HCT116 (cell line): ENCODE results near the gene MAP3K20. TPM values are rescaled to one million over a fixed set of nuclear protein-coding genes. Genes with fewer than 3 reads are reported as not detected.

Experiments
- ATAC-seq: fragments of 200-7000 bp; cut with Tn5 transposase; 2 replicates; pipeline ENCODE4 v1.9.1; 2020; ENCODE audit warnings: mild to moderate bottlenecking, moderate library complexity
- BruUV-seq: library from RNA; stranded (reverse); fragments of 400-500 nt; replicated peaks from 2 replicates; lab custom pipeline; 2021; lab: Mats Ljungman, UMichigan
- CTCF ChIA-PET: fragments of 300-600 bp; sonication (Branson Sonifier 250); formaldehyde crosslinking; loops from one replicate; lab custom pipeline; 2021; ENCODE audit warnings: antibody characterized with exemption; lab: Charles Lee
- POLR2A ChIA-PET: fragments of 300-600, 350-600 bp; sonication (Branson Sonifier 250); formaldehyde crosslinking; loops from one replicate; lab custom pipeline; 2021; ENCODE audit warnings: antibody characterized with exemption; lab: Charles Lee
- RAD21 ChIA-PET, 2 experiments: fragments of 300-600 bp; sonication (Branson Sonifier 250); formaldehyde crosslinking; loops; one replicate each; lab custom pipeline; 2023; ENCODE audit warnings: low total read pairs in 2 of 2; ENCODE audit not compliant: uncharacterized antibody in 2 of 2, unreplicated experiment in 2 of 2, low non-redundant PET in 1 of 2; lab: Charles Lee
- DNase-seq: peaks from one replicate; pipeline ENCODE4 v3.0.0-alpha.2; 2010; ENCODE audit warnings: low read depth, low spot score
- H2AFZ ChIP-seq: fragments of 200-600 bp; shearing (Covaris generic), sonication (generic); 2 replicates; pipeline ENCODE4 v1.6.1; 2017; ENCODE audit warnings: low read depth, mixed run types, mixed read lengths, antibody characterized with exemption, low read length; ENCODE audit not compliant: poor library complexity, severe bottlenecking
- H3K27ac ChIP-seq: 2 replicates; pipeline ENCODE4 v1.5.1; 2012; ENCODE audit warnings: low read depth, low read length
- H3K27me3 ChIP-seq: fragments of 200-600 bp; sonication (generic); 2 replicates; pipeline ENCODE4 v1.6.1; 2016; ENCODE audit warnings: mixed run types, low read length, mixed read lengths; ENCODE audit not compliant: insufficient read depth
- H3K36me3 ChIP-seq, 2 experiments: fragments of 200-500 bp in 1 of 2; fragments of 200-600 bp in 1 of 2; sonication (Bioruptor generic) in 1 of 2; sonication (generic) in 1 of 2; 2 replicates each; pipeline versions ENCODE4 v1.5.1 to v1.6.1; 2014 to 2016; ENCODE audit warnings: low read length in 2 of 2, inconsistent platforms in 1 of 2, mixed read lengths in 1 of 2, mixed run types in 1 of 2; ENCODE audit not compliant: insufficient read depth in 2 of 2, control insufficient read depth in 1 of 2
- H3K4me1 ChIP-seq, 2 experiments: fragments of 200-600 bp in 1 of 2; sonication (generic) in 1 of 2; 2 replicates each; pipeline versions ENCODE4 v1.5.1 to v1.6.1; 2012 to 2017; ENCODE audit warnings: low read length in 2 of 2, inconsistent platforms in 1 of 2, mild to moderate bottlenecking in 1 of 2, mixed read lengths in 1 of 2, mixed run types in 1 of 2, moderate library complexity in 1 of 2; ENCODE audit not compliant: insufficient read depth in 2 of 2, control insufficient read depth in 1 of 2
- H3K4me2 ChIP-seq: fragments of 200-600 bp; sonication (generic); 2 replicates; pipeline ENCODE4 v1.6.1; 2017; ENCODE audit warnings: mixed run types, low read length, mixed read lengths
- H3K4me3 ChIP-seq, 2 experiments: fragments of 200-600 bp in 1 of 2; sonication (generic) in 1 of 2; replicated peaks in 1 of 2; 2 replicates each; pipeline ENCODE4 v1.5.1; 2011 to 2016; ENCODE audit warnings: low read length in 2 of 2, control low read depth in 1 of 2, low read depth in 1 of 2, mild to moderate bottlenecking in 1 of 2, mixed read lengths in 1 of 2, mixed run types in 1 of 2
- H3K79me2 ChIP-seq: fragments of 200-600 bp; sonication (generic); 2 replicates; pipeline ENCODE4 v1.6.1; 2017; ENCODE audit warnings: mild to moderate bottlenecking, mixed run types, low read length, moderate library complexity, mixed read lengths; ENCODE audit not compliant: insufficient read depth
- H3K9ac ChIP-seq: fragments of 200-600 bp; sonication (generic); 2 replicates; pipeline ENCODE4 v1.6.1; 2016; ENCODE audit warnings: low read length, mixed read lengths
- H3K9me2 ChIP-seq: fragments of 200-600 bp; sonication (generic), shearing (Covaris generic); 2 replicates; pipeline ENCODE4 v1.6.1; 2017; ENCODE audit warnings: mixed run types, mild to moderate bottlenecking, moderate library complexity; ENCODE audit not compliant: insufficient read depth
- H3K9me3 ChIP-seq, 2 experiments: fragments of 200-500 bp in 1 of 2; fragments of 200-600 bp in 1 of 2; sonication (Bioruptor generic) in 1 of 2; sonication (generic) in 1 of 2; 2 replicates each; pipeline ENCODE4 v1.6.1; 2014 to 2017; ENCODE audit warnings: low read length in 2 of 2, mixed read lengths in 2 of 2, inconsistent platforms in 1 of 2, low read depth in 1 of 2, mild to moderate bottlenecking in 1 of 2, mixed run types in 1 of 2, moderate library complexity in 1 of 2; ENCODE audit not compliant: control insufficient read depth in 1 of 2, insufficient read depth in 1 of 2
- H4K20me1 ChIP-seq: fragments of 200-600 bp; sonication (generic), shearing (Covaris generic); 2 replicates; pipeline ENCODE4 v1.6.1; 2017; ENCODE audit warnings: mixed run types, mild to moderate bottlenecking, moderate library complexity; ENCODE audit not compliant: insufficient read depth
- CBX3 ChIP-seq: IDR thresholded peaks from 2 replicates; pipeline ENCODE4 v1.6.1; 2012; ENCODE audit warnings: low read depth
- EGR1 ChIP-seq: IDR thresholded peaks from 2 replicates; pipeline ENCODE4 v1.6.1; 2012; ENCODE audit warnings: low read depth
- ELF1 ChIP-seq: IDR thresholded peaks from 2 replicates; pipeline ENCODE4 v1.6.1; 2012; ENCODE audit warnings: low read depth, borderline replicate concordance
- EZH2 ChIP-seq: fragments of 200-600 bp; sonication (generic); IDR thresholded peaks from 2 replicates; pipeline ENCODE4 v1.6.1; 2017; ENCODE audit warnings: antibody characterized with exemption, mixed run types
- FOSL1 ChIP-seq: IDR thresholded peaks from 2 replicates; pipeline ENCODE4 v1.6.1; 2012; ENCODE audit warnings: low read depth
- JUND ChIP-seq: IDR thresholded peaks from 2 replicates; pipeline ENCODE4 v1.6.1; 2012
- POLR2A ChIP-seq: IDR thresholded peaks from 2 replicates; pipeline ENCODE4 v1.7.0; 2011; ENCODE audit warnings: borderline replicate concordance; ENCODE audit not compliant: insufficient read depth, insufficient read length; ENCODE audit errors: extremely low read depth
- POLR2AphosphoS5 ChIP-seq: IDR thresholded peaks from 2 replicates; pipeline ENCODE4 v1.6.1; 2011; ENCODE audit warnings: mild to moderate bottlenecking, low read depth, low read length, moderate library complexity
- RAD21 ChIP-seq: IDR thresholded peaks from 2 replicates; pipeline ENCODE4 v1.6.1; 2012; ENCODE audit warnings: low read depth, mild to moderate bottlenecking
- SP1 ChIP-seq: IDR thresholded peaks from 2 replicates; pipeline ENCODE4 v1.6.1; 2012; ENCODE audit warnings: low read depth
- TCF7L2 ChIP-seq: IDR thresholded peaks from 2 replicates; pipeline ENCODE4 v1.7.0; 2011; ENCODE audit warnings: borderline replicate concordance, inconsistent platforms; ENCODE audit not compliant: insufficient read depth, insufficient read length; ENCODE audit errors: extremely low read depth
- intact Hi-C: fragments of 100-400 bp; cut with micrococcal nuclease; formaldehyde crosslinking; loops from 2 replicates; pipeline ENCODE4 v1.10.0; 2022
- total RNA-seq: library from RNA; stranded (reverse); gene quantifications from one replicate; pipeline ENCODE4 v1.2.1, GENCODE V29; 2021; ENCODE audit not compliant: unreplicated experiment
- TF ChIP-seq, protein P1 (sequence below): IDR thresholded peaks from 2 replicates; pipeline ENCODE4 v1.6.1; 2011; ENCODE audit warnings: mild to moderate bottlenecking, low read length, moderate library complexity; ENCODE audit not compliant: insufficient replicate concordance; ENCODE audit errors: extremely low read depth
- TF ChIP-seq, protein P2 (sequence below): IDR thresholded peaks from 2 replicates; pipeline ENCODE4 v1.6.1; 2012
- TF ChIP-seq, protein P3 (sequence below), 3 experiments: fragments of 200-600 bp in 1 of 3; sonication (generic) in 1 of 3; IDR thresholded peaks in 2 of 3; conservative IDR thresholded peaks in 1 of 3; 2 replicates each; pipeline ENCODE4 v1.5.1; 2012 to 2017; ENCODE audit warnings: low read depth in 2 of 3, low read length in 2 of 3, antibody characterized with exemption in 1 of 3, borderline replicate concordance in 1 of 3, control low read depth in 1 of 3, mild to moderate bottlenecking in 1 of 3, mixed read lengths in 1 of 3, mixed run types in 1 of 3, moderate library complexity in 1 of 3; ENCODE audit not compliant: insufficient read depth in 1 of 3

The MAP3K20 gene
- total RNA-seq, 1 experiment from 2014 or later: 40.0 TPM

DNA sequence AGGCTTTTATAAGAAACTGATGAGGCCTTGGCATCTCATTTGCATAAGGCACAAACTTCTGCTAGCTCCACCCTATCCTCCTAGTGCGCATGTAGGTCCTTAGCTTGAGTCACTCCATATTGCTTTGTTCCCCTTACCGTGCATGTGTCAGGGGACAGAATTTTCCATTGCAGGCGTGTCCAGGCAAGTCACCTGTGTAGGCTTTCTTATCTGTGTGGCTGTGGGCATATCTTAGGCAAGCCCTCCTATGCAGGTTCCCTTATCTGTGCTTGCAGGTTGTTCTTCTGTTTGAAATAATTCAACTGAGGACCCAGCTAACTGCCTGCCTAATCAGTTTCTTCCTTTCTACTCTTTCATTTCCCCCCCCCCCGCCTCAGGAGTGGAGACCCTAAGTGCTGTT lies 215.8 kb downstream of the MAP3K20 start:
- ATAC-seq (no peak), DNase-seq (no peak)
- no peak overlapping the region for H3K4me3 ChIP-seq
- intact Hi-C loops: no loop called here
- CTCF ChIA-PET: no interaction called here
- H4K20me1 ChIP-seq: no peaks in the 10 kb centered on the region
- H2AFZ ChIP-seq: no peak overlapping the region
- POLR2A ChIA-PET: no interaction called here
- H3K36me3 ChIP-seq: no peaks in the 10 kb centered on the region
- TF ChIP-seq, protein P1, sequence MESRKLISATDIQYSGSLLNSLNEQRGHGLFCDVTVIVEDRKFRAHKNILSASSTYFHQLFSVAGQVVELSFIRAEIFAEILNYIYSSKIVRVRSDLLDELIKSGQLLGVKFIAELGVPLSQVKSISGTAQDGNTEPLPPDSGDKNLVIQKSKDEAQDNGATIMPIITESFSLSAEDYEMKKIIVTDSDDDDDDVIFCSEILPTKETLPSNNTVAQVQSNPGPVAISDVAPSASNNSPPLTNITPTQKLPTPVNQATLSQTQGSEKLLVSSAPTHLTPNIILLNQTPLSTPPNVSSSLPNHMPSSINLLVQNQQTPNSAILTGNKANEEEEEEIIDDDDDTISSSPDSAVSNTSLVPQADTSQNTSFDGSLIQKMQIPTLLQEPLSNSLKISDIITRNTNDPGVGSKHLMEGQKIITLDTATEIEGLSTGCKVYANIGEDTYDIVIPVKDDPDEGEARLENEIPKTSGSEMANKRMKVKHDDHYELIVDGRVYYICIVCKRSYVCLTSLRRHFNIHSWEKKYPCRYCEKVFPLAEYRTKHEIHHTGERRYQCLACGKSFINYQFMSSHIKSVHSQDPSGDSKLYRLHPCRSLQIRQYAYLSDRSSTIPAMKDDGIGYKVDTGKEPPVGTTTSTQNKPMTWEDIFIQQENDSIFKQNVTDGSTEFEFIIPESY: no peak
- TF ChIP-seq ELF1: no peak
- TF ChIP-seq TCF7L2: no peak
- TF ChIP-seq EZH2: no peak
- TF ChIP-seq, protein P2, sequence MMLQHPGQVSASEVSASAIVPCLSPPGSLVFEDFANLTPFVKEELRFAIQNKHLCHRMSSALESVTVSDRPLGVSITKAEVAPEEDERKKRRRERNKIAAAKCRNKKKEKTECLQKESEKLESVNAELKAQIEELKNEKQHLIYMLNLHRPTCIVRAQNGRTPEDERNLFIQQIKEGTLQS: no peak
- no peak for TF ChIP-seq EGR1
- no peak for TF ChIP-seq RAD21
- TF ChIP-seq CBX3: no peak
- TF ChIP-seq FOSL1: no peak
- TF ChIP-seq JUND: no peak
- TF ChIP-seq POLR2A: no peak
- TF ChIP-seq, protein P3, sequence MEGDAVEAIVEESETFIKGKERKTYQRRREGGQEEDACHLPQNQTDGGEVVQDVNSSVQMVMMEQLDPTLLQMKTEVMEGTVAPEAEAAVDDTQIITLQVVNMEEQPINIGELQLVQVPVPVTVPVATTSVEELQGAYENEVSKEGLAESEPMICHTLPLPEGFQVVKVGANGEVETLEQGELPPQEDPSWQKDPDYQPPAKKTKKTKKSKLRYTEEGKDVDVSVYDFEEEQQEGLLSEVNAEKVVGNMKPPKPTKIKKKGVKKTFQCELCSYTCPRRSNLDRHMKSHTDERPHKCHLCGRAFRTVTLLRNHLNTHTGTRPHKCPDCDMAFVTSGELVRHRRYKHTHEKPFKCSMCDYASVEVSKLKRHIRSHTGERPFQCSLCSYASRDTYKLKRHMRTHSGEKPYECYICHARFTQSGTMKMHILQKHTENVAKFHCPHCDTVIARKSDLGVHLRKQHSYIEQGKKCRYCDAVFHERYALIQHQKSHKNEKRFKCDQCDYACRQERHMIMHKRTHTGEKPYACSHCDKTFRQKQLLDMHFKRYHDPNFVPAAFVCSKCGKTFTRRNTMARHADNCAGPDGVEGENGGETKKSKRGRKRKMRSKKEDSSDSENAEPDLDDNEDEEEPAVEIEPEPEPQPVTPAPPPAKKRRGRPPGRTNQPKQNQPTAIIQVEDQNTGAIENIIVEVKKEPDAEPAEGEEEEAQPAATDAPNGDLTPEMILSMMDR (IDR thresholded peaks at IDR 0.05 in 2 of 3, conservative IDR thresholded peaks at IDR 0.05 in 1 of 3; ENCODE audit: borderline replicate concordance in 1 of 3, insufficient read depth in 1 of 3, low read depth in 2 of 3, low read length in 2 of 3): no peak
- TF ChIP-seq SP1: no peak
- no peak for TF ChIP-seq POLR2AphosphoS5
- no peaks in the 10 kb centered on the region for H3K79me2 ChIP-seq
- peaks cover 0 to 4% of the 10 kb centered on the region in 2 experiments; a peak in 1 of 4 replicates for H3K9me3 ChIP-seq
- H3K4me2 ChIP-seq: no peak overlapping the region
- BruUV-seq: no TSS peak
- no peaks in the 10 kb centered on the region for H3K9me2 ChIP-seq
- H3K27ac ChIP-seq: no peak overlapping the region
- H3K9ac ChIP-seq: no peak overlapping the region
- RAD21 ChIA-PET: no interaction called here
- no peaks in the 10 kb centered on the region for H3K27me3 ChIP-seq
- no peaks in the 10 kb centered on the region for H3K4me1 ChIP-seq
